ENCODE data around the gene BMAL1. TPM values are rescaled to one million over a fixed set of nuclear protein-coding genes. Genes with fewer than 3 reads are reported as not detected.

The BMAL1 gene
- polyA plus RNA-seq, 2 donors, result 9.1 to 9.2 TPM

DNA sequence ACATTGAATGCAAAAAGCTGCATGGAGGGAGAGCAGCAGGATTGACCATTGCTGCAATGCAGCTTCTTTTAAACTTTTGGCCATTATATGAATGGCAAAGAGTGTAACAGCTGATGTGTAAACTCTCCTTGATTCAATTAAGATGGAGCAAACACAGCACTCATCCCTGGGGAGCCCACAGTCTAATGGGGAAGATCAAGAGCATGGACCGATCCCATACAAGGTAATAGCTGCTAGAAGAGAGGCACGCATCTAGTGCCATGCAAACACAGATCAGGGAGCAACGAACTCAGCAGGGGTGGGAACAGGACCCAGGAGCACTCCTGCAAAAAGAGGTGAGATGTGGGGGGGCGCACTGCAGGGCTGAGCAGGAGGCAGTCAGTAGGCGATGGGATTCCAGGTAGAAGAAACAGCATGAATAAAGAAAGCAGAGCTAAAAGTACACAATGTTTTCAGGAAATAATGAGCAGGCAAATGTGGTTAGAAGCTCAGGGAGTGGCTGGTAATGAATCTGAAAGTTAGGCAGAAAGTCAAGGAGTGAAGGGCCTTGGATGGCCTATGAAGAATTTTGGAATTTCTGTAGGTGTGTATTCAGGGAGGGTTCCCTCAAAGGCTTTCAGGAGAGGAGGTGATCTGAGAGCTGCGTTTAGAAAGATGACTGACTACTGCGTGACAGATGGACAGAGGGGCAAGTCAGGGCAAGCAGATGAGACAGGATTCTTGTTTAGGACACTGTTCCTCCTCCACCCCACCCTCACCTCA is 17.2 kb upstream of the BMAL1 start:
- WGBS, 2 donors, result 57% methylated on average over 7 of the region's 7 CpGs
- Histone ChIP-seq H3K27ac (ENCODE audit: low read depth in 2 of 2, low read length in 1 of 2) (peak overlapping the region; percentile 65 to 92), H3K4me3 (ENCODE audit: low read depth in 1 of 2, low read length in 2 of 2) (no peak overlapping the region), H3K9me3 (ENCODE audit: control insufficient read depth in 2 of 2, insufficient read depth in 1 of 2, low read depth in 1 of 2, low read length in 1 of 2) (no peaks in the 10 kb centered on the region), H3K4me1 (ENCODE audit: control insufficient read depth in 2 of 2, insufficient read depth in 2 of 2, low read length in 1 of 2) (peaks cover 2 to 13% of the 10 kb centered on the region in 2 donors), H3K27me3 (ENCODE audit: control insufficient read depth in 1 of 2, insufficient read depth in 2 of 2, low read length in 2 of 2) (no peaks in the 10 kb centered on the region), H3K36me3 (ENCODE audit: control insufficient read depth in 2 of 2, insufficient read depth in 2 of 2, low read length in 1 of 2) (no peaks in the 10 kb centered on the region)

DNA sequence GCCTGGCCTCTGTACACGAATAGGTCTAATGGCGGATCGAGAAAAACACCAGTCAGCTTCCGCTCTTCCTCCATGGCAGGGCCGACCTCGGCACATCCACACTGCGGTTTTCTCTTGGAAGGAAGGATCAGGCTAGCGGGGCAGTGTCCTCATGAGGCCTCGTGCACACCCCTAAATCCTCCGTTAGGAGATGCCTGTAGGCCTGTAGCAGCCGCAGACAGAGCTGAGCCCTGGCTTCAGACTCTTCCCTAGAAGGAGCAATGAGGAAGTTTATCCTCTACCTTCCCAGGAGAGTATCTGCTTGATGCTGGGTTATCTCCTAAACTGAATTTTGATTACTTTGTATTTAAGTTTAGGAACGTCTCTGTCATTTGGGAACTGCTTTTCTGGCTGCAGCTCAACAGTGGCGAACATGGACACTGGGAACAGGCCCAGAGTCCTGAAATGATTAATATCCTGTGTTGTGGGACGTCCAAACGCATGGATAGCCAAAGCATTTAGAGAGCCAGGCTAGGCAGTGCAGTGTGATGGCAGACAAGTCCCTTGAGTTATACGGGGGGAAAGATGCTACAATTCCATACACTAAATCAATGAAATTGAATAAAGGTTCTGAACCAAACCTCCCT is 16.5 kb upstream of the BMAL1 start:
- peak overlapping the region; percentile 65 to 92 for H3K27ac ChIP-seq (ENCODE audit: low read depth in 2 of 2, low read length in 1 of 2)
- 53 to 62% methylated on average over 16 of the region's 16 CpGs for WGBS, 2 donors
- no peaks in the 10 kb centered on the region for H3K9me3 ChIP-seq (ENCODE audit: control insufficient read depth in 2 of 2, insufficient read depth in 1 of 2, low read depth in 1 of 2, low read length in 1 of 2)
- no peaks in the 10 kb centered on the region for H3K36me3 ChIP-seq (ENCODE audit: control insufficient read depth in 2 of 2, insufficient read depth in 2 of 2, low read length in 1 of 2)
- H3K4me1 ChIP-seq (ENCODE audit: control insufficient read depth in 2 of 2, insufficient read depth in 2 of 2, low read length in 1 of 2), result peaks cover 2 to 13% of the 10 kb centered on the region in 2 donors
- H3K27me3 ChIP-seq (ENCODE audit: control insufficient read depth in 1 of 2, insufficient read depth in 2 of 2, low read length in 2 of 2), result no peaks in the 10 kb centered on the region
- H3K4me3 ChIP-seq (ENCODE audit: low read depth in 1 of 2, low read length in 2 of 2), result no peak overlapping the region

GRCh38 chr11:13261591-13262061 is 16.0 kb upstream of the BMAL1 start:
- WGBS, 2 donors, result 20 to 40% methylated on average over 8 of the region's 8 CpGs
- H3K4me3 ChIP-seq (ENCODE audit: low read depth in 1 of 2, low read length in 2 of 2), result no peak overlapping the region
- H3K27me3 ChIP-seq (ENCODE audit: control insufficient read depth in 1 of 2, insufficient read depth in 2 of 2, low read length in 2 of 2), result no peaks in the 10 kb centered on the region
- H3K4me1 ChIP-seq (ENCODE audit: control insufficient read depth in 2 of 2, insufficient read depth in 2 of 2, low read length in 1 of 2), result peaks cover 2 to 13% of the 10 kb centered on the region in 2 donors
- no peaks in the 10 kb centered on the region for H3K9me3 ChIP-seq (ENCODE audit: control insufficient read depth in 2 of 2, insufficient read depth in 1 of 2, low read depth in 1 of 2, low read length in 1 of 2)
- H3K27ac ChIP-seq (ENCODE audit: low read depth in 2 of 2, low read length in 1 of 2), result peak overlapping the region; percentile 65 to 92
- H3K36me3 ChIP-seq (ENCODE audit: control insufficient read depth in 2 of 2, insufficient read depth in 2 of 2, low read length in 1 of 2), result no peaks in the 10 kb centered on the region

GRCh38 chr11:13262096-13262495 is 15.5 kb upstream of the BMAL1 start:
- H3K4me3 ChIP-seq (ENCODE audit: low read depth in 1 of 2, low read length in 2 of 2), result no peak overlapping the region
- H3K27ac ChIP-seq (ENCODE audit: low read depth in 2 of 2, low read length in 1 of 2), result peak overlapping the region; percentile 53 to 63
- H3K27me3 ChIP-seq (ENCODE audit: control insufficient read depth in 1 of 2, insufficient read depth in 2 of 2, low read length in 2 of 2), result no peaks in the 10 kb centered on the region
- peaks cover 2 to 13% of the 10 kb centered on the region in 2 donors for H3K4me1 ChIP-seq (ENCODE audit: control insufficient read depth in 2 of 2, insufficient read depth in 2 of 2, low read length in 1 of 2)
- H3K36me3 ChIP-seq (ENCODE audit: control insufficient read depth in 2 of 2, insufficient read depth in 2 of 2, low read length in 1 of 2), result no peaks in the 10 kb centered on the region
- 35 to 51% methylated on average over 3 of the region's 3 CpGs for WGBS, 2 donors
- no peaks in the 10 kb centered on the region for H3K9me3 ChIP-seq (ENCODE audit: control insufficient read depth in 2 of 2, insufficient read depth in 1 of 2, low read depth in 1 of 2, low read length in 1 of 2)

- no peaks in the 10 kb centered on the region for H3K36me3 ChIP-seq (ENCODE audit: control insufficient read depth in 2 of 2, insufficient read depth in 2 of 2, low read length in 1 of 2)
- H3K27ac ChIP-seq (ENCODE audit: low read depth in 2 of 2, low read length in 1 of 2), result no peak overlapping the region
- H3K27me3 ChIP-seq (ENCODE audit: control insufficient read depth in 1 of 2, insufficient read depth in 2 of 2, low read length in 2 of 2), result no peaks in the 10 kb centered on the region
- no peaks in the 10 kb centered on the region for H3K9me3 ChIP-seq (ENCODE audit: control insufficient read depth in 2 of 2, insufficient read depth in 1 of 2, low read depth in 1 of 2, low read length in 1 of 2)
- H3K4me1 ChIP-seq (ENCODE audit: control insufficient read depth in 2 of 2, insufficient read depth in 2 of 2, low read length in 1 of 2), result no peaks in the 10 kb centered on the region
- H3K4me3 ChIP-seq (ENCODE audit: low read depth in 1 of 2, low read length in 2 of 2), result no peak overlapping the region
Observed at GRCh38 chr11:13268791-13269190, 8.8 kb upstream of the BMAL1 start.

GRCh38 chr11:13269775-13270174 is 7.8 kb upstream of the BMAL1 start:
- Histone ChIP-seq H3K9me3 (ENCODE audit: control insufficient read depth in 2 of 2, insufficient read depth in 1 of 2, low read depth in 1 of 2, low read length in 1 of 2) (no peaks in the 10 kb centered on the region), H3K36me3 (ENCODE audit: control insufficient read depth in 2 of 2, insufficient read depth in 2 of 2, low read length in 1 of 2) (no peaks in the 10 kb centered on the region), H3K27ac (ENCODE audit: low read depth in 2 of 2, low read length in 1 of 2) (peak overlapping the region; percentile 44 to 79), H3K4me3 (ENCODE audit: low read depth in 1 of 2, low read length in 2 of 2) (no peak overlapping the region), H3K4me1 (ENCODE audit: control insufficient read depth in 2 of 2, insufficient read depth in 2 of 2, low read length in 1 of 2) (no peaks in the 10 kb centered on the region), H3K27me3 (ENCODE audit: control insufficient read depth in 1 of 2, insufficient read depth in 2 of 2, low read length in 2 of 2) (no peaks in the 10 kb centered on the region)

GRCh38 chr11:13271060-13271693 is 6.4 kb upstream of the BMAL1 start:
- H3K9me3 ChIP-seq (ENCODE audit: control insufficient read depth in 2 of 2, insufficient read depth in 1 of 2, low read depth in 1 of 2, low read length in 1 of 2), result no peaks in the 10 kb centered on the region
- H3K27ac ChIP-seq (ENCODE audit: low read depth in 2 of 2, low read length in 1 of 2), result no peak overlapping the region
- no peak overlapping the region for H3K4me3 ChIP-seq (ENCODE audit: low read depth in 1 of 2, low read length in 2 of 2)
- no peaks in the 10 kb centered on the region for H3K36me3 ChIP-seq (ENCODE audit: control insufficient read depth in 2 of 2, insufficient read depth in 2 of 2, low read length in 1 of 2)
- H3K4me1 ChIP-seq (ENCODE audit: control insufficient read depth in 2 of 2, insufficient read depth in 2 of 2, low read length in 1 of 2), result no peaks in the 10 kb centered on the region
- WGBS, 2 donors, result 29 to 43% methylated on average over 1 of the region's 1 CpG
- H3K27me3 ChIP-seq (ENCODE audit: control insufficient read depth in 1 of 2, insufficient read depth in 2 of 2, low read length in 2 of 2), result no peaks in the 10 kb centered on the region

- H3K27me3 ChIP-seq (ENCODE audit: control insufficient read depth in 1 of 2, insufficient read depth in 2 of 2, low read length in 2 of 2), result no peaks in the 10 kb centered on the region
Observed at GRCh38 chr11:13276454-13276831, 1.1 kb upstream of the BMAL1 start.

DNA sequence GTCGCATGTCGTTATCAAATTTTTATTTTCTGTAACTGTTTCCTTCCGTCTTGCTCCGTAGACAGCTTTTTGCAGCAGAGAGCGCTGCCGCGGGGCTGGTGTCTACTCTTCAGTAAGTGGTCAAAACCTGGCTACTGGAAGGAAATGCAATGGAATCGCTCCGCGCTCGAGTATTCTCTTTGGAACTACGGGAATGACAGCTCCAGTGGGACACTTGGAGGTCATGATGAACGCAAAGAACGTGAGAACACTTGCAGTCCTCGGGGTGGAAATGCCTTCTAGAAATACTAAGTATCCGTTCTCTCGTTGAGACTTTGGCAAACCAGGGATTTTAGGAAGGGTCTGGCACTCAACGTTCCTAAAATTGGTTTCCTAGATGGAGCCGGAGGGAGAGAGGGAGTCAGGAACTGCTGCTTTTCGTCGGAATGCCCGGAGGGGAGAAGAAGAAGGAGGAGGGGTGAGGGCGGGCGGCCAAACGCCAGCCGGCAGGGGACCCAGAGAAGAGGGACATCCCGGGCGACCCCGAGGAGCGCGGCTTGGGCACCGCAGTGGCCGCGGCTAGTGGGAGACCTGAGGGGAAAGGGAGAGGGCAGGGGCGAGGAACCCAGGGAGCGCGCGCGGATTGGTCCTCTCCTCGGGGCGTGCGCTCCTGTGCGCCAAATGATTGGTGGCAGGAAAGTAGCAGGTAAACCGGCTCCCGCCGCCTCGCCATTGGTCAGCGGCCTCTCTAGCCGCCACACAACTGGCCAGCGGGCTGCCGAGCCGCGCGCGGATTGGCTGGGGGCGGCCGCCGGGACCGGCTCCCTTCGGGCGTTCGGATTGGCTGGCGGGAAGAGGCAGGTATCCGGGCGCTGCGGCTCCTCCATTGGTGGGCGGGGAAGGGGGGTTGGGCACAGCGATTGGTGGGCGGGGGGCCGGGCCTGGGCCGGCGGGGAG is 490 bp upstream of the BMAL1 start:
- Histone ChIP-seq H3K27me3 (ENCODE audit: control insufficient read depth in 1 of 2, insufficient read depth in 2 of 2, low read length in 2 of 2) (no peaks in the 10 kb centered on the region), H3K36me3 (ENCODE audit: control insufficient read depth in 2 of 2, insufficient read depth in 2 of 2, low read length in 1 of 2) (peaks cover 0 to 3% of the 10 kb centered on the region in 2 donors), H3K9me3 (ENCODE audit: control insufficient read depth in 2 of 2, insufficient read depth in 1 of 2, low read depth in 1 of 2, low read length in 1 of 2) (no peaks in the 10 kb centered on the region), H3K4me1 (ENCODE audit: control insufficient read depth in 2 of 2, insufficient read depth in 2 of 2, low read length in 1 of 2) (peaks cover 0 to 8% of the 10 kb centered on the region in 2 donors), H3K4me3 (ENCODE audit: low read depth in 1 of 2, low read length in 2 of 2) (peak overlapping the region; percentile 77 to 98), H3K27ac (ENCODE audit: low read depth in 2 of 2, low read length in 1 of 2) (peak overlapping the region; percentile 88 to 93)
- 0 to 1% methylated on average over 56 to 72 of the region's 72 CpGs for WGBS, 2 donors

More at GRCh38 chr11:13276454-13276831, 1.1 kb upstream of the BMAL1 start:
- Histone ChIP-seq H3K27ac (ENCODE audit: low read depth in 2 of 2, low read length in 1 of 2) (peak overlapping the region in 1 of 2 donors; percentile 86), H3K4me1 (ENCODE audit: control insufficient read depth in 2 of 2, insufficient read depth in 2 of 2, low read length in 1 of 2) (peaks cover 0 to 5% of the 10 kb centered on the region in 2 donors), H3K9me3 (ENCODE audit: control insufficient read depth in 2 of 2, insufficient read depth in 1 of 2, low read depth in 1 of 2, low read length in 1 of 2) (no peaks in the 10 kb centered on the region), H3K36me3 (ENCODE audit: control insufficient read depth in 2 of 2, insufficient read depth in 2 of 2, low read length in 1 of 2) (no peaks in the 10 kb centered on the region), H3K4me3 (ENCODE audit: low read depth in 1 of 2, low read length in 2 of 2) (peak overlapping the region; percentile 76 to 77)
- 11 to 14% methylated on average over 8 of the region's 8 CpGs for WGBS, 2 donors

All from esophagus (tissue), 2 donors.